GM12801 (cell line): ENCODE measurements around the gene DTNA.

Source experiments
- TF ChIP-seq, protein P1 (sequence below): IDR thresholded peaks from one replicate; pipeline ENCODE4 v1.5.1; 2011; ENCODE audit warnings: control low read depth; ENCODE audit not compliant: insufficient read length; ENCODE audit errors: extremely low read depth

Gene DTNA

GRCh38 chr18:34909637-34910364, 199.7 kb downstream of the DTNA start:
- TF ChIP-seq, protein P1, sequence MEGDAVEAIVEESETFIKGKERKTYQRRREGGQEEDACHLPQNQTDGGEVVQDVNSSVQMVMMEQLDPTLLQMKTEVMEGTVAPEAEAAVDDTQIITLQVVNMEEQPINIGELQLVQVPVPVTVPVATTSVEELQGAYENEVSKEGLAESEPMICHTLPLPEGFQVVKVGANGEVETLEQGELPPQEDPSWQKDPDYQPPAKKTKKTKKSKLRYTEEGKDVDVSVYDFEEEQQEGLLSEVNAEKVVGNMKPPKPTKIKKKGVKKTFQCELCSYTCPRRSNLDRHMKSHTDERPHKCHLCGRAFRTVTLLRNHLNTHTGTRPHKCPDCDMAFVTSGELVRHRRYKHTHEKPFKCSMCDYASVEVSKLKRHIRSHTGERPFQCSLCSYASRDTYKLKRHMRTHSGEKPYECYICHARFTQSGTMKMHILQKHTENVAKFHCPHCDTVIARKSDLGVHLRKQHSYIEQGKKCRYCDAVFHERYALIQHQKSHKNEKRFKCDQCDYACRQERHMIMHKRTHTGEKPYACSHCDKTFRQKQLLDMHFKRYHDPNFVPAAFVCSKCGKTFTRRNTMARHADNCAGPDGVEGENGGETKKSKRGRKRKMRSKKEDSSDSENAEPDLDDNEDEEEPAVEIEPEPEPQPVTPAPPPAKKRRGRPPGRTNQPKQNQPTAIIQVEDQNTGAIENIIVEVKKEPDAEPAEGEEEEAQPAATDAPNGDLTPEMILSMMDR = no peak

DNA sequence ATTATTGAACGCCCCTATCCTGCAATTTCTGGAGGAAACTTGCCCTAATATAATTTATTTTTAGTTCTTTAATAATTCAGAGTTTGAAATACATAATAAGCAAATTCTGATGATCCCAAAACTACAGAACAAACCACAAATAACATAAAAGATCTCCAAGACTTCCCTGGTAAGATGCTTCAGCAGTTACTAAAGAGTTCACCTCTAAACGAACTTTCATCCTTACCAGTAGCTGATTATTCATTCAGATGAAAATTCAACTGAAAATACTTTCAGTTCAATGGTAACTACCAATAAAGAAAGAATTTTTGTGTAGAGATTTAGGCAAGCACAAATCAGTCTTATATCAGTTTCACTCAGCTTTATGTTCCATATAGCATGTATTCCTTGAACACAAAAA, 201.0 kb downstream of the DTNA start:
- TF ChIP-seq, protein P1 = no peak

DNA sequence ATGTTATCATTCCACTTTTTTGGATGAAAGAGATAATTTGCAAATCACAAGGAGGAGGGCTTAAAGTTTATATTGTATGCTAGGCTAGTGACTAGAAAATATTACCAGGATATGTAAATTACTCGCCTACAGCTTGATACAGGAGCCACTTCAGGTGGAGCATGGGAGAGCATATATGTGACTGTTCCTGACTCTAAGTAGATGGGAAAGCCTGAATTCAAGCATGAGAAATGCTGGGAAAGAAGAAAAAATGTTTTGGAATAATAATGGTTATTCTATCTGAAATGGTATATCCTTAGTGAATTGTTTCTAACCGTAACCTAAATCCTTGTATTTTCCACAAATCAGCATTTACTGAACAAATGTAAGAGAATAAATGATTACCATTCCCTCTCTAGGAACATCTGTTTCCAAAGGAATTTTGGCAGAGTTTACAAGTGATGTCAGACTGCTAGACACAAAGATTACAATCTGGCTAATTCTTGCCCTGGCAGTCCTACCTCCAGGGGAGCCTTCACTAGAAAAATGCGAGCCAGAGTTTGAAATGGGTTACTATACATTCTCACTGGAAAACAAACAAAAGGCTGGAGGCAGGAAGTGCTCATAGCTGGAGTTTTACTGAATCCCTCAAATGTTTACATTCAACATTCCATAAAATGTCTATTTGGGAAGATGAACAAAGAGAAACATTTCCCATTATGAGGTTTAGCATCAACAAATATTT, 201.7 kb downstream of the DTNA start:
- TF ChIP-seq, protein P1 = no peak

GRCh38 chr18:34913837-34914661, 204.0 kb downstream of the DTNA start:
- TF ChIP-seq, protein P1 = no peak

DNA sequence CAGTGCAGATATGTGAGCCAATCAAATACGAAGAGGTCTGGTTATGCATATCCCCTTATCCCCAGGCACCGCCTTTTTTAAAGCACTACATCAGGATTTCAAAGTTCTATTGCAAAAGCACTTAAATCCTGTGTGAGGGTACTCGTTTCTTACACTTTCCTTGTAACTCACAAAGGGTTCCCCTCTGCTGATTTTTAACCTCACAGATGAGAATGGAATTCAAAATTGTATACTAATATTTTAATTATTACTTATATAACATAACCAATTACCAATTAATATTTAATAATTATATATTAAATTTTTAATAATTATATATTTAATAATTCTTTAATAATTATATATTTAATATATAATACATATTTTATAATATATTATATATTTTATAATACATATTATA, 204.9 kb downstream of the DTNA start:
- TF ChIP-seq, protein P1 = no peak

DNA sequence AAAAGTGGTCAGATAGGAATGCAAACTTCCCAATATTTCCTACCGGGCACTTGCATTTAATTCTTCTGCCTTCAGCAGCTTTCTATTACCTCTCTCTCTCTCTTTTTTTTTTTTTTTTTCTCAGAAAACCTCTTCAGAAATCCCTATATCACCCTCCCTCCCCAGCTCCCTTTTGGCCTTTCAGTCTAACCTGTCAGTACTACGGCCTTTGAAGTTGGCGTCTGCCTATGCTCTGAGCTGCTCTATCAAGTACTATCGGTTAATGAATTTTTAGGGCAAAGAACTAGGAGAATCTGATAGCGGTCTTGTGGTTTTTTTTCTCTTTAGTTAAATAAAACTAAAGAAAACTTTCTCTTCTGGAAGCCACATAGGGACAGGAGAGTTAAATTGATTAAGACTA, 208.8 kb downstream of the DTNA start:
- TF ChIP-seq, protein P1 = no peak

- TF ChIP-seq, protein P1 = no peak
These were observed 211.1 kb downstream of the DTNA start for GRCh38 chr18:34921226-34921625.
